ENCODE results near the gene TBC1D25. TPM values are rescaled to one million over a fixed set of nuclear protein-coding genes. Genes with fewer than 3 reads are reported as not detected.

Gene TBC1D25
- total RNA-seq, 1 donor from 2014 or later: 13.1 TPM

GRCh38 chrX:48592971-48593370 lies 53.5 kb downstream of the TBC1D25 start:
- H3K4me2 ChIP-seq (ENCODE audit: low read length): no peak overlapping the region
- Mint-ChIP-seq H3K27me3 (ENCODE audit: low read depth, unreplicated experiment) (no peaks in the 10 kb centered on the region), H3K4me3 (ENCODE audit: unreplicated experiment) (peak overlapping the region; percentile 54), H3K9me3 (ENCODE audit: unreplicated experiment) (no peaks in the 10 kb centered on the region), H3K36me3 (ENCODE audit: low read depth, unreplicated experiment) (no peaks in the 10 kb centered on the region), H3K4me1 (ENCODE audit: low read depth, unreplicated experiment) (peaks cover 10% of the 10 kb centered on the region), H3K27ac (ENCODE audit: unreplicated experiment) (peak overlapping the region; percentile 72)
- TF ChIP-seq EZH2 (IDR thresholded peaks at IDR 0.05; ENCODE audit: insufficient read depth, low read length) (no peak), CTCF (IDR thresholded peaks at IDR 0.05; ENCODE audit: insufficient read depth, low read depth, low read length) (no peak)
- H3K9ac ChIP-seq (ENCODE audit: low read length): no peak overlapping the region
- H3K9me3 ChIP-seq (ENCODE audit: insufficient read depth, low read depth, low read length): no peaks in the 10 kb centered on the region
- H2AFZ ChIP-seq (ENCODE audit: low read depth, low read length): no peak overlapping the region
- no peak overlapping the region for H3K27ac ChIP-seq (ENCODE audit: low read depth, low read length)
- FAIRE-seq (peak; percentile 32), DNase-seq (ENCODE audit: low read depth) (no peak)
- no peaks in the 10 kb centered on the region for H4K20me1 ChIP-seq (ENCODE audit: insufficient read depth, low read length)
- H3K4me3 ChIP-seq (ENCODE audit: insufficient read depth, low read depth, low read length): no peak overlapping the region
- H3K4me1 ChIP-seq (ENCODE audit: insufficient read depth, low read length): peaks cover 4% of the 10 kb centered on the region
- H3K36me3 ChIP-seq (ENCODE audit: insufficient read depth, low read length): no peaks in the 10 kb centered on the region
- H3K79me2 ChIP-seq (ENCODE audit: insufficient read depth, low read length): no peaks in the 10 kb centered on the region
- H3K27me3 ChIP-seq (ENCODE audit: insufficient read depth, low read length): no peaks in the 10 kb centered on the region

- no peaks in the 10 kb centered on the region for H3K9me3 Mint-ChIP-seq (ENCODE audit: unreplicated experiment)
- no peaks in the 10 kb centered on the region for H3K36me3 Mint-ChIP-seq (ENCODE audit: low read depth, unreplicated experiment)
- H3K4me1 Mint-ChIP-seq (ENCODE audit: low read depth, unreplicated experiment): peaks cover 9% of the 10 kb centered on the region
- FAIRE-seq (no peak), DNase-seq (ENCODE audit: low read depth) (no peak)
- Histone ChIP-seq H3K27ac (ENCODE audit: low read depth, low read length) (no peak overlapping the region), H3K4me3 (ENCODE audit: insufficient read depth, low read depth, low read length) (no peak overlapping the region), H4K20me1 (ENCODE audit: insufficient read depth, low read length) (no peaks in the 10 kb centered on the region), H3K4me1 (ENCODE audit: insufficient read depth, low read length) (peaks cover 4% of the 10 kb centered on the region), H3K4me2 (ENCODE audit: low read length) (no peak overlapping the region), H3K36me3 (ENCODE audit: insufficient read depth, low read length) (peaks cover 2% of the 10 kb centered on the region), H2AFZ (ENCODE audit: low read depth, low read length) (no peak overlapping the region), H3K27me3 (ENCODE audit: insufficient read depth, low read length) (no peaks in the 10 kb centered on the region), H3K79me2 (ENCODE audit: insufficient read depth, low read length) (peaks cover 11% of the 10 kb centered on the region), H3K9me3 (ENCODE audit: insufficient read depth, low read depth, low read length) (no peaks in the 10 kb centered on the region), H3K9ac (ENCODE audit: low read length) (no peak overlapping the region)
- no peak overlapping the region for H3K4me3 Mint-ChIP-seq (ENCODE audit: unreplicated experiment)
- H3K27me3 Mint-ChIP-seq (ENCODE audit: low read depth, unreplicated experiment): no peaks in the 10 kb centered on the region
- TF ChIP-seq EZH2 (IDR thresholded peaks at IDR 0.05; ENCODE audit: insufficient read depth, low read length) (no peak), CTCF (IDR thresholded peaks at IDR 0.05; ENCODE audit: insufficient read depth, low read depth, low read length) (no peak)
- H3K27ac Mint-ChIP-seq (ENCODE audit: unreplicated experiment): no peak overlapping the region
Observed at GRCh38 chrX:48595929-48596328, 56.4 kb downstream of the TBC1D25 start.

- peak within 1 kb of the TSS; percentile 99 for H3K27ac ChIP-seq (ENCODE audit: low read depth, low read length)
- peak within 1 kb of the TSS; percentile 99 for H3K9ac ChIP-seq (ENCODE audit: low read length)
- no peaks in the 10 kb centered on the region for H4K20me1 ChIP-seq (ENCODE audit: insufficient read depth, low read length)
- peak within 1 kb of the TSS; percentile 82 for H3K4me3 ChIP-seq (ENCODE audit: insufficient read depth, low read depth, low read length)
- H3K79me2 ChIP-seq (ENCODE audit: insufficient read depth, low read length): peaks cover 11% of the 10 kb centered on the region
- DNase-seq (ENCODE audit: low read depth): peak; percentile 90
- H3K27me3 ChIP-seq (ENCODE audit: insufficient read depth, low read length): no peaks in the 10 kb centered on the region
- Mint-ChIP-seq H3K27ac (ENCODE audit: unreplicated experiment) (peak within 1 kb of the TSS; percentile 98), H3K4me3 (ENCODE audit: unreplicated experiment) (peak within 1 kb of the TSS; percentile 92), H3K4me1 (ENCODE audit: low read depth, unreplicated experiment) (no peaks in the 10 kb centered on the region), H3K9me3 (ENCODE audit: unreplicated experiment) (no peaks in the 10 kb centered on the region), H3K27me3 (ENCODE audit: low read depth, unreplicated experiment) (no peaks in the 10 kb centered on the region), H3K36me3 (ENCODE audit: low read depth, unreplicated experiment) (no peaks in the 10 kb centered on the region)
- peak within 1 kb of the TSS; percentile 60 for H2AFZ ChIP-seq (ENCODE audit: low read depth, low read length)
- H3K4me2 ChIP-seq (ENCODE audit: low read length): peak within 1 kb of the TSS; percentile 94
- no peaks in the 10 kb centered on the region for H3K4me1 ChIP-seq (ENCODE audit: insufficient read depth, low read length)
- peak; percentile 13 for FAIRE-seq
- TF ChIP-seq CTCF (IDR thresholded peaks at IDR 0.05; ENCODE audit: insufficient read depth, low read depth, low read length) (no peak), EZH2 (IDR thresholded peaks at IDR 0.05; ENCODE audit: insufficient read depth, low read length) (no peak)
- no peaks in the 10 kb centered on the region for H3K9me3 ChIP-seq (ENCODE audit: insufficient read depth, low read depth, low read length)
- H3K36me3 ChIP-seq (ENCODE audit: insufficient read depth, low read length): peaks cover 2% of the 10 kb centered on the region
Observed at GRCh38 chrX:48597353-48598264, 58.1 kb downstream of the TBC1D25 start, which contains the start of gene WDR13. Gene WDR13, plus strand, starts transcription at chrX:48597492. Its CDS starts 505 bp downstream, at chrX:48597997.

Measured in astrocyte (in vitro differentiated cells and primary cell).